HEK293T (cell line): ENCODE results near the gene RAB6C.
"Not testable (repeated sequence)": the region's sequence is repeated elsewhere in the genome, so short reads cannot be mapped to it uniquely, and the experiment has no call there.

ENCODE experiments used
- CTCF ChIA-PET: fragments of 350-600 bp; formaldehyde crosslinking; extraction: SDS; loops from one replicate; lab custom pipeline; 2021; ENCODE audit warnings: antibody characterized with exemption, inconsistent platforms; lab: Yijun Ruan, JAX
- POLR2A ChIA-PET: fragments of 350-600 bp; formaldehyde crosslinking; extraction: SDS; loops from one replicate; lab custom pipeline; 2020; ENCODE audit warnings: antibody characterized with exemption, inconsistent platforms; lab: Yijun Ruan, JAX
- DNase-seq: peaks from one replicate; pipeline ENCODE4 v3.0.0; 2012; ENCODE audit warnings: mixed read lengths; ENCODE audit errors: extremely low spot score
- BHLHE40 ChIP-seq: fragments of 450-650 bp; IDR thresholded peaks from 2 replicates; pipeline ENCODE4 v1.6.1; 2016; ENCODE audit warnings: mild to moderate bottlenecking, moderate library complexity, borderline replicate concordance
- ELF4 ChIP-seq: fragments of 450-650 bp; IDR thresholded peaks from 2 replicates; pipeline ENCODE4 v1.6.1; 2017; ENCODE audit warnings: antibody characterized with exemption
- FOXA1 ChIP-seq: fragments of 450-650 bp; IDR thresholded peaks from 2 replicates; pipeline ENCODE4 v1.6.1; 2016; ENCODE audit warnings: mild to moderate bottlenecking
- FOXK2 ChIP-seq: fragments of 450-650 bp; IDR thresholded peaks from 2 replicates; pipeline ENCODE4 v1.6.1; 2016; ENCODE audit warnings: mild to moderate bottlenecking
- FOXM1 ChIP-seq: fragments of 450-650 bp; IDR thresholded peaks from 2 replicates; pipeline ENCODE4 v1.6.1; 2017; ENCODE audit warnings: mild to moderate bottlenecking, borderline replicate concordance
- HDGF ChIP-seq: fragments of 450-650 bp; IDR thresholded peaks from 2 replicates; pipeline ENCODE4 v1.6.1; 2017; ENCODE audit warnings: antibody characterized with exemption, borderline replicate concordance
- L3MBTL2 ChIP-seq: fragments of 450-650 bp; conservative IDR thresholded peaks from 2 replicates; pipeline ENCODE4 v1.6.1; 2016; ENCODE audit warnings: mild to moderate bottlenecking
- SP1 ChIP-seq: fragments of 450-650 bp; IDR thresholded peaks from 2 replicates; pipeline ENCODE4 v1.6.1; 2017
- SUZ12 ChIP-seq: fragments of 450-650 bp; IDR thresholded peaks from 2 replicates; pipeline ENCODE4 v1.6.1; 2016; ENCODE audit warnings: mild to moderate bottlenecking
- TARDBP ChIP-seq: fragments of 450-650 bp; IDR thresholded peaks from 2 replicates; pipeline ENCODE4 v1.6.1; 2016
- TF ChIP-seq, protein P1 (sequence below): fragments of 450-650 bp; IDR thresholded peaks from 2 replicates; pipeline ENCODE4 v1.6.1; 2016

Gene RAB6C

DNA sequence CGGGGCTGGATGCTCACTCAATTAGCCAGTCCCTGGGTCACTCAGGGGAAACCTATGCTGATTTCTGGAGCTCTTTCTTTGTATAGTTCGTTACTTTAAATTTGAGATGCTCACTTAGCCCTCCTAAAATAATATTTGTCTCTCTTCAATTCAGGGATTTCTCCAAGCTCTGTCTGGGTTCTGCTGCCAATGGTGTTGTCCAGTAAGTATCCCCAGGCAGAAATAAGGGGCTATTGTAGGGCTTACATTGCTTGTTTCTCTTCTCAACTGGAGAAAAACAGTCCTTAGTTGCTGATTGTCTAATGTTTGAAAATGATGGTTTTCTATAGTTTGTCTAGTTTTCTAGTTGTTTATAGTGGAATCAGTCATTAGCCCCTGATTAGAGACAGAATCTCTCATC lies 5.0 kb downstream of the RAB6C start:
- POLR2A ChIA-PET = no interaction called here
- no peak for DNase-seq
- TF ChIP-seq TARDBP (no peak), ELF4 (no peak)
- TF ChIP-seq, protein P1, sequence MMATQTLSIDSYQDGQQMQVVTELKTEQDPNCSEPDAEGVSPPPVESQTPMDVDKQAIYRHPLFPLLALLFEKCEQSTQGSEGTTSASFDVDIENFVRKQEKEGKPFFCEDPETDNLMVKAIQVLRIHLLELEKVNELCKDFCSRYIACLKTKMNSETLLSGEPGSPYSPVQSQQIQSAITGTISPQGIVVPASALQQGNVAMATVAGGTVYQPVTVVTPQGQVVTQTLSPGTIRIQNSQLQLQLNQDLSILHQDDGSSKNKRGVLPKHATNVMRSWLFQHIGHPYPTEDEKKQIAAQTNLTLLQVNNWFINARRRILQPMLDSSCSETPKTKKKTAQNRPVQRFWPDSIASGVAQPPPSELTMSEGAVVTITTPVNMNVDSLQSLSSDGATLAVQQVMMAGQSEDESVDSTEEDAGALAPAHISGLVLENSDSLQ = no peak
- CTCF ChIA-PET = interaction anchor here (0.6 kb wide), 1 partner anchor 45 kb away, joined by 4 read pairs; no protein-coding TSS in a partner anchor

DNA sequence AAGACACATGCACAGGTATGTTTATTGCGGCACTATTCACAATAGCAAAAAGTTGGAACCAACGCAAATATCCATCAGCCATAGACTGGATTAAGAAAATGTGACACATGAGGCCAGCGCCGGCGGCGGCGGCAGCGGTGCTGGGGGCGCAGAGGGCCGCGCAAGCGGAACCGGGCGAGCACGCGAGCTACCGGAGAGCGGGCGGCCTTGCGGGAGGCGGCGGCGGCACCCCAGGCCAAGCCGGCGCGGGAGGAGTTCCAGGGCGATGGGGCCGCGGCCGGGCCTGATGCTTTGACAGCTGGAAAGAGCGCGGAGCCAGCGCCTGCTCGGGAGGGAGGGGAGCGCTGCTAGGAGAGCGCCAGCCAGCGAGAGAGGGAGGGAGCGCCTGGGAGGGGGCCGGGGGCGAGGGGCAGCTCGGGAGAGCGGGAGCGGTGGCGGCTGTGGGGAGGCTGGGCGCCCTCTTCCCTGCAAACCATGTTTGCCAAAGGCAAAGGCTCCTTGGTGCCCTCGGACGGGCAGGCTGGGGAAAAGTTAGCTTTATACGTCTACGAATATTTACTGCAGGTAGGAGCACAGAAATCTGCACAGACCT lies 13.0 kb downstream of the RAB6C start:
- DNase-seq, CTCF ChIA-PET, POLR2A ChIA-PET: not testable (repeated sequence)

DNA sequence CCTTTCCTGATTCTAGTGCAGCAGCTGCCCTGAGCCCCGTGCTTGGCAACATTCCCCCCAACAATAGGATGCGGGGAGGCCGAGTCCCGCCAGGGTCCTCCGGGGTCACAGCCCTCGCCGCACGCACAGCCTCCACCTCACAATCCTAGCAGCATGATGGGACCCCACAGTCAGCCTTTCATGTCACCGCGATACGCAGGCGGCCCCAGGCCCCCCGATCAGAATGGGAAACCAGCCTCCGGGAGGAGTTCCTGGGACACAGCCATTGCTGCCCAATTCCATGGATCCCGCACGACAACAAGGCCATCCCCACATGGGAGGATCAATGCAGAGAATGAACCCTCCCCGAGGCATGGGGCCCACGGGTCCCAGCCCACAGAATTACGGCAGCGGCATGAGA lies 13.7 kb downstream of the RAB6C start:
- POLR2A ChIA-PET, DNase-seq, CTCF ChIA-PET: not testable (repeated sequence)

- CTCF ChIA-PET, POLR2A ChIA-PET, DNase-seq: not testable (repeated sequence)
These were observed 17.3 kb downstream of the RAB6C start for GRCh38 chr2:129996657-129997237.

DNA sequence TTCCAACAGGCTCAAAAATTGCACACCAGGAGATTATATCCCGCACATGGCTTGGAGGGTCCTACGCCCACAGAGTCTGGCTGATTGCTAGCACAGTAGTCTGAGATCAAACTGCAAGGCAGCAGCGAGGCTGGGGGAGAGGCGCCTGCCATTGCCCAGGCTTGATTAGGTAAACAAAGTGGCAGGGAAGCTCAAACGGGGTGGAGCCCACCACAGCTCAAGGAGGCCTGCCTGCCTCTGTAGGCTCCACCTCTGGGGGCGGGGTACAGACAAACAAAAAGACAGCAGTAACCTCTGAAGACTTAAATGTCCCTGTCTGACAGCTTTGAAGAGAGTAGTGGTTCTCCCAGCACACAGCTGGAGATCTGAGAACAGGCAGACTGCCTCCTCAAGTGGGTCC lies 19.3 kb downstream of the RAB6C start:
- DNase-seq, CTCF ChIA-PET, POLR2A ChIA-PET: not testable (repeated sequence)

- POLR2A ChIA-PET, DNase-seq: not testable (repeated sequence)
These were observed 26.4 kb downstream of the RAB6C start for GRCh38 chr2:130005862-130006261.

DNA sequence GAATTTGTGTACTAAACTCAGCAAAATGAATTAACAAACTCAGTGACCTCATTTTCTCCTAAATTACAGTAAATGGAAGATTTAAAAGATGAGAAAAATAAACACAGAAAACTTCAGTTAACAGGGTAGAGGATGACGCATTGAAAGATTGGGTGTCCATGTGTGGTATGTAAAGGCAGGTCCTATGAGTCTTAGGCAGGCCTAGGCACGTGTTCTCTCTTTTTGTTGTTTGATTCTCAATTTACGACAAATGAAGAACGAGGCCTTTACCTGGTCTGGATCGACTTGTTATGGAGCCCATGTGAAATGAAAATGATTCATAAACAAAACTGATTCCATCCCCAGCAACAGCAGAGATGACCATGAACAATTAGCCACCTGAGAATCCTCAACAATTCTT lies 37.2 kb downstream of the RAB6C start:
- DNase-seq, POLR2A ChIA-PET, CTCF ChIA-PET: not testable (repeated sequence)

More at GRCh38 chr2:130005862-130006261, 26.4 kb downstream of the RAB6C start:
- CTCF ChIA-PET = not testable (repeated sequence)

- TF ChIP-seq FOXA1 (no peak), TARDBP (no peak), HDGF (no peak), L3MBTL2 (no peak), BHLHE40 (no peak), SP1 (no peak), FOXM1 (no peak), SUZ12 (no peak), FOXK2 (no peak)
- no peak for DNase-seq
- ChIA-PET CTCF (no interaction called here), POLR2A (no interaction called here)
These were observed 39.9 kb downstream of the RAB6C start for GRCh38 chr2:130019402-130019801.

DNA sequence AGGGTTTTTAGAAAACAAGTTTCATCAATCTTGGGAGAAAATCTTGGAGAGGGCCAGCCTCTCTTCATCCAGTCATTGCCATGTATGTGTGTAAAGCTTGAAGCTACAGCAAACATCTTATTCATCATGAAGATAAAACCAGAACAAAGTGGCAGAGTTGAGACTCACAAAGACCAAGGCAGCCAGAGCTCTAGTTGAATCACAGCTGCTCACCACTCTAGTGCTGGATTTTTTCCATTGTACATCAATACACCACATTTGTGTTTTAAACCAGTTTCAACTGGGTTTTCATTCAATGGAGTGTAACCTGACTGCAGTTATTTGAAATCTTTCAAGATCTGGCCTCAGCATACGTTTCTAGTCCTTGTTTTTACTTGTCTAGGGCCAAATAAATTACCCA lies 40.6 kb downstream of the RAB6C start:
- POLR2A ChIA-PET, DNase-seq, CTCF ChIA-PET: not testable (repeated sequence)

GRCh38 chr2:130025931-130026330 lies 46.5 kb downstream of the RAB6C start:
- DNase-seq, CTCF ChIA-PET, POLR2A ChIA-PET: not testable (repeated sequence)
